Right renal pelvis (tissue), 4 donors: Measurements from ENCODE around the gene LDLRAD1. TPM values are rescaled to one million over a fixed set of nuclear protein-coding genes. Genes with fewer than 3 reads are reported as not detected.
"Not testable (repeated sequence)": the region's sequence is repeated elsewhere in the genome, so short reads cannot be mapped to it uniquely, and the experiment has no call there.

Source experiments
- DNase-seq, 4 donors: peaks; one replicate each; pipeline ENCODE4 v3.0.0-alpha.2; 2013; ENCODE audit warnings: low read depth in 4 of 4, low spot score in 3 of 4, missing footprints in 1 of 4
- polyA plus RNA-seq, 4 donors: library from polyadenylated mRNA; unstranded; fragments of 120-200 nt; gene quantifications; one replicate each; pipeline ENCODE4 v1.2.1, GENCODE V29; 2013; ENCODE audit not compliant: insufficient read length in 4 of 4

LDLRAD1 gene, protein sequence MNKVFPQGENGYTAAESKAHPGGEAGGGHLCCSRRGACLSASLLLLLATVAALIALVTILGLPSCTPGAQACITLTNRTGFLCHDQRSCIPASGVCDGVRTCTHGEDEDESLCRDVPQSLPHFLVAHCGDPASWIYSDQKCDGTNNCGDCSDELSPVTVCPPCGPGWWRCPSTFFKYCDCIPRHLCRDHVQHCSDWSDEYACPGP
- polyA plus RNA-seq: under 1 TPM in 1 of 4 donors, not detected in 3; 0.04 TPM

DNA sequence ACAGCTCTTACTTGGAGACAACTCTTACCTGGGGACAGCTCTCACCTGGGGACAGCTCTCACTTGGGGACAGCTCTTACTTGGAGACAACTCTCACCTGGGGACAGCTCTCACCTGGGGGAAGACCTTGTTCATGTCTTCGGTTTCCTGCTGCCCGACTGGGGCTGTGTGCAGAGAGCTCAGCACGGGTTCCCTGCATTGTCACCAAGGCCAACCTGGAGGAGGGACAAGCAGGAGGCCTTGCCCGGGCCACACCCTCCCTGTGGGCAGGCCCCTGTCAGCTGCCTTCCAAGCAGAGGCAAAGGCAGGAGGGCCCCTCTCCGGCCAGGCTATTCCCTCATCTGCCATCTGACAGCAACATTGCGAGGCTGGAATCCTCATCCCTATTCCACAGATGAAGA lies at the start of gene LDLRAD1:
Gene LDLRAD1 (minus strand): TSS at position 208 of the 400 bp plus-strand sequence. CDS start 74 bp downstream, at position 134.
- no peak for DNase-seq

DNA sequence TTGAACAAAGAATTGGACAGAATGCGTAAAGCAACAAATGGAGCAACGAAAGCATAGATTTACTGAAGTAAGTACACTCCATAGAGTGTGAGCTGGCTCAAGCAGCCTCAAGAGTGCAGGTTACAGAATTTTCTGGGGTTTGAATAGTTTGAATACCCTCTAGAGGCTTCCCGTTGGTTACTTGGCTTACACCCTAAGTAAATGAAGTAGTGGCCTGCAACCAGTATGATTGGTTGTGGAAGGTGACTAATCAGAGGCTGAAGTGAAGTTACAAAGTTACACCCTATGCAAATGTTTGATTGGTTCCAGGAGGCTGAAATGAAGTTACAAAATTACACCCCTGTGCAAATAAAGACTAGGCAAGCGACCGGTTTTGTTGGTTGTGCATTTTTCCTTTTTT lies 46.3 kb upstream of the LDLRAD1 start:
- no peak for DNase-seq

DNA sequence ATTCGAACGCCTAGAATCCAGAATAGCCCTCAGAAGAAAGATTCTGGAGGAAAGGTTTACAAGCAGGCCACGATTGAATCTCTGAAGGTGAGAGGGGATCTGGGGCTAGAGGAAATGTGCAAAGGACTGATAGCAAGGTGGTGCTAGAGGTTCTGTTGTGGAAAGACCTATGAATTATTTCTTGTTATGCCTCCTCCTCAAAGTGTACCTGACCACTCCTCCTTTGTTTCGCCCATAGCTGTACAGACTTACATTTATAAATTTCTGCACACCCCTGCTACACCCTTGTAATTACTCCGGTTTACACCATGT lies 36.4 kb upstream of the LDLRAD1 start:
- DNase-seq: no peak

DNA sequence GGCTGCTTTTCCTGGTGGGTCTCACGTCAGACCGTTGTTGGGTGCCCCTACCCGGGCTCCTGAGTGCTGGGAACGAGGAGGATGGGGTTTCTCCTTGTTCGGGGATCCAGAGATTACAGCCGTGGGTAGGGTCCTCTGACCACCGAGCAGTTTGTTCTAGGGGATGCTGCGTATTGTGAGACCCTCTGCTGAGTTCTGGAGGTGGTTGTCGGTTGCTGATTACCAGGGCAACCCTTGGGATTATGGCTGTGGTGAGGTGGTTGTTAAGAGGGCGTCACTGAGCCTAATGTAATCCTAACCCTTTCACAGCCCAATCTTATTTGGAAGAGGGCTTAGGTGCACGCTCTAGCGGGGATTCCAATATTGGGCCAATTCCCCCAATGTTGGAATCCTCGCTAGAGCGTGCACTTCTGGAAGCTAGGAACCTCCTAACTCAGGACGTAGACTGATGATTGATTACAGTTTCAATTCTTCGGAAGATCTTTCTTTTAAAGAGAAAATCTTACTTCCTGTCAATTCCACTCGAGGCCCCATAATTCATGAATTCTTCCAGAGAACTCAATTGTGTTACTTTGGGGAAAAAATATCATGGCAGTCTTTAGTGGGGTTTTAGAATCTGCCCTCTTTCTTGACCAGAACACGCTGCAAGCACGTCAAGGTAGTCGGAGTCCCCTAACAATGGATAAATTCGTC lies 35.9 kb upstream of the LDLRAD1 start:
- DNase-seq: no peak

DNA sequence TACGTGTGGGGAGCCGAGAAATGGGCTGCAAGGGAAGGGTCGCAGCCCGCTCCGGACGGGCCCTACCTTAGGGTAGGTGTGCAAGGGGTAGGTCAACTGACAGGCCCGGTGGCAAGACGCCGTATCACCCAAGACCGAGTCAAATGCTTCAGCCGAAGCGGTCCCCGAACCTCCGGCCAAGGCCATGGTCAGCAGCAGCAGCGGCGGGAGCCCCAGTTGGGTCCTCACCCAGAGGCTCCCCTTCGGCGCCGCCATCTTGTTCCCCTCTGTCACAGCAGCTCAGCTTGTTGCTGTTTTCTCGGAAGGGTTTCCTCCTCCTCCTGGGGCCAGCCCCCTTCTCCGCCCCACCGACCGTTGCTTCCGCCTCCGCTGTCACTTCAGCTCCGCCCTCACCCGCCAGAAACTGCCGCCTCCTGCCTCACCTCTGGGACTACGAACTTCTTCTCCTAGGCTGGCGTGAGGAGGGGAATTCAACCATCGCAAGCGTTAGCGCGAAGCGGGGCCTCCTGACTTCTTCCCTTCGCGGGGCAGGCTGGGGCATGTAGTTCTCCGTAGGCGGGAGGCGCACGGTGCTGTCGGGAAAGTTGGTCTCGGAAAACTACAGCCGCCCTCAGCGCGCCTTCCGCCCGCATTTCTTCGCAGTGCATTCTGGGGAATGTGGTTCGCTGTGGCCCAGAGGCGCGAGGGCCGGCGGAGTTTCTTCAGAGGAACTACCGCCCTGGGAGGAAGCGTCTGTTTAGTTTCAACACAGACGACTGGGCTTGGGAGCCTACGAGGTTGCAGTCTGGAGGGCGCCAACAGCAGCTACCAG lies 35.2 kb upstream of the LDLRAD1 start, which contains the start of the genes TCEANC2 and TMEM59:
Gene TCEANC2 (plus strand): TSS at position 675 of the 811 bp plus-strand sequence. CDS start 815 bp downstream, outside the sequence.
Gene TMEM59 (minus strand): TSS at position 271 of the 811 bp plus-strand sequence. CDS start 16 bp downstream, at position 255.
- peak; percentile 96 to 99 (median 98) for DNase-seq

DNA sequence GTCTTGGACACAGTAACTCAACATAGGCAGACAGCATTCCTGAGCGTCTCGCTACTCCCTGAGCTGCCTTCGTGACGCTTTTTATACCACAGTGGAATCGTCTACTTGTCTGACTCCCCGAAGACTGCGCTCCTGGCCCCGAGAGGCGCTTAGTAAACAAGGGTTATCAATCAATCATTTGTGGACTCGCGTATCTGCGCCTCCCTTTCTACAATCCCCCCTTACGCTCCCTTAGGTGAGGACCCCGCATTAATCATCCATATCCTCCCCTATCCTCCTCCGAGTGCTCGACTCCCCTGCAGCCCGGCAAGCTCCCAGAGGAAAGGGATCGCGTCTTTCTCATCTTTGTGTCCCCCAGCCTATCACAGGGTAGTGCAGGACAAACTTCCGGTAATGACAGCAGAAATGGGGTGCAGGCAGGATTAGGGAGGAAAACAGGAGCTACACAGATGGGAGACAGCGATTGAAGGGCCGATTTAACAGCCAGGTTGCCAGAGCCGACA lies 34.5 kb upstream of the LDLRAD1 start:
- peak in 3 of 4 donors; percentile 36 to 43 (median 42) for DNase-seq

DNA sequence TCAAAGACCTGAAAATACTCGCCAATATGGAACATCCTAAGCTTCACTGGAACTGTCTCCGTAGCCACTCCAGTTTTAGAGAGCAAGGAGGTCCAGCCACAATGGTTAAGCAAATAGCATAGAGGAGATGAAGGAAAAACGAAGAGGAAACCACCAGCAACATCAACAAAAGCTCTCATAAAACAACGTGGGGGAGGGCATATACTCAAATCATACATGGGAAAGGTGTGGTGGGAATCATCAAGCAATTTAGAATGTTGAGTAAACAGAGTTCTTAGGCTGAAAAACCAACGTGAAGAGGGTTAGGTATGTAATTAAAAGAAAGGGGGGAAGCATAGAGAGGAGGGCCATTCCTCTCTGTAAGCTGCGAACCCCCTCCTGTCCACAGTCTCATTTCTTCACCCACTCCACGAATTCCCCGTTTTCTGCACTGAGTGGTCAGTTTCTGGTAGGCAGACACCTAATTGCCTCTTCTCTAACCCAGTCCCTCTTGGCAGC lies 34.0 kb upstream of the LDLRAD1 start:
- no peak for DNase-seq

DNA sequence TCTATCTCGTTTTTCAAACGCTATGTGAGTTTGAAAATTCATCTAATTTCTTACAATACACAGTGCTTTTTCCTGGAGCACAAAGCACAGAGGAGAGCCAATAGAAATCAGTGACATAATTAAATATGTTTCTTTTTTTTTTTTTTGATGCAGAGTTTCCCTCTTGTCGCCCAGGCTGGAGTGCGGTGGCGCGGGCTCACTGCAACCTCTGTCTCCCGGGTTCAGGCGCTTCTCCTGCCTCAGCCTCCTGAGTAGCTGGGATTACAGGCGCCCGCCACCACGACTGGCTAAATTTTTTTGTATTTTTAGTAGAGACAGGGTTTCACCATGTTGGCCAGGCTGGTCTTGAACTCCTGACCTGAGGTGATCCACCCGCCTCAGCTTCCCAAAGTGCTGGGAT lies 32.4 kb upstream of the LDLRAD1 start:
- DNase-seq: not testable (repeated sequence)

DNA sequence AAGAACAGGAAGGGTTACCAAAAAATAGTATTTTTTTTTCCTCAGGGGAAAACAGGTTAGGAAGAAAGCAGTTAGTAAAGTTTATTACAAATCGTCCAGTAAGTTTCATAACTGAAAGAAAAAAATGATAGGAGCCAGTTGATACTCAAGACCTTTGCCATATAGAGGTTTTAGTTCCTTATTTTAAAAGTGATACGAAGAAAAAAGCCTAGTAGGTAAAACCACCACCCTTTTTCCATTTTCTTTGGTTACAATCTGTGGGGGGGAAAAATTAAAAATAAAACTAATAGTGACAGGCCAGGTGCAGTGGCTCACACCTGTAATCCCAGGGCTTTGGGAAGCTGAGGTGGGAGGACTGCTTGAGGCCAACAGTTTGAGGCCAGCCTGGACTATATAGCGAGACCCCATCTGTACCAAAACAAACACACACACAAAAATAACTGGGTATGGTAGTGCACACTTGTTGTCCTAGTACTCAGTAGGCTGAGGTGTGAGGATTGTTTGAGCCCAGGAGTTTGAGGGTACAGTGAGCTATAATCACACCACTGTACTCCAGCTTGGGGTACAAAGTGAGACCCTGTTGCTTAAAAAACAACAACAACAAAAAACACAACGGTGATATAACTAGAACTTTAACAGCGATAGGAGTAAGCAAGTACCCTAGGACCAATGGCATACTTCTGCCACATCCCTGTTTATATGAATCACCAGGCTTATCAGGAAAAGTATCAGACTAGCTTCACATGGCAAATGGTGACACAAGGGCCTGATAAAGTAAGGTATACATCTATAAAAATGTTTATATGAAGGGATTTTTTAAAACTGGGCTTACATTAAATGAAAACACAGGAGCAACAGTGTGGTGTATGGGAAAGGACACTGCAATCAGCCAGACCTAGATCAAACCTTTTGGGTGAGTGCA lies 29.7 kb upstream of the LDLRAD1 start:
- no peak for DNase-seq

DNA sequence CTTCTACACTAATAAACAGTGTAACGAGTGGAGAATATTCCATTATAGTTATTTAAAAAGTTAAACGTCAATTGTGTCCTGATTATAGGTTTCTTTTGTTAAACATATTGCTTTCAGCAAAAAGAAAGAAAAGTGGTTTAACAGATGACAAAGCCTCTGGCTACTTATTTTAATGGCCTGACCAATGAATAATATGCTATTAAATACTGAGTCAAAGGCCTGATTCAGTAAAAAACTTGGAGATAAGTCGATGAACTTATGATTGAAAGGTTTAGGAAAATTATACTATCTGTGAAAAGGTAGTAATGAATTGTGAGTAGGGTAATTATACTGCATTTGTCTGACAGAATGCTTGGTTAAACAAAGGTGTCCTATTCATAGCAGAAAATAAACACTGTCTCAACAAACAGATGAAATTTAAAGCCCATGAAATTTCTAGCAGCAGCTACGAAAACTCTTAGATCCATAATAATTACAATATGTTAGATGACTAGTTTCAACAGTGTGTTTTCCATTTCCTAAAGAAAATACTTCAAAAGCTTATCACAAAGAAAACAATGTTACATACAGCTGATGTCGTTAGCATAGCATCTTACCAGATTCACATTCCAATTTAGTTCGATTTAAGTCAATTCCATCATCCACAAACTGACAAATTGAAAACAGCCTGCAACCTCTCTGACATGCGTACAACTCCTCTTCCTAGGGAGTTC lies 28.8 kb upstream of the LDLRAD1 start:
- DNase-seq: no peak

DNA sequence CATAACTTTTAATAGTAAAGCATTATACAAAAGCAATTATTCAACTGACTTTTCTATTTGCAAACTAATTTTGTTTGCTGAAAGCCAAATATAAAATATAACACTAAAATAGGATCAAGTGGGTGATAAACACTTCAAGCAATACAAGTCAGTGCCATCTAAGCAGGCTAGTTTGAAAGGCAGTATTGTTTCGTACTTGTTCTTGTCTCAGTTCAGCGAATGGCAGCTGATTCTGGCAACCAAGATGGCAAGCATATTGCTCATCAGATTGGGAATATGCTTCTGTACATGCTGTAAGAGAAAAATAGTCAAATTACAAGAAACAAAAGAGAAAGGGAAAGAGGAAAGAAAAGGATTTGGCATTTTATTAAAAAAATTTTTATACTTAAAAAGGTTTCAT lies 27.5 kb upstream of the LDLRAD1 start:
- DNase-seq: no peak

DNA sequence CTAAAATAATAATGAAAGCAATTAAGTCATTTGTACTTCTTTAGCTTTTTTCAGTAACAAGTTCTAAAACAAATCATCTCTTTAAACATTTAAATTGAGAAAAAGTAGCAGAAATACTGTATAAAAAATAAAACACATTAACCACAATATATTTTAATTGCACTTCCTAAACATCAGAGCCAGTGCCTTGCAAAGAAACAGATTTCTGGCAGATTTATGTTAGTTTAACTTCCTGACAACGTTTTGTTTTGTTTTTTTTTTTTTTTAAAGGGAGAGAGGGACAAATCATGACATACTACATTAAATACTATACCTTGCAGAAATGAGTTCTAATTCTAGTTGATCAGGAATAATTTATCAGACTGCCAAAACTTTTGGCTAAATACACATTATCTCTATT lies 23.8 kb upstream of the LDLRAD1 start:
- no peak for DNase-seq

DNA sequence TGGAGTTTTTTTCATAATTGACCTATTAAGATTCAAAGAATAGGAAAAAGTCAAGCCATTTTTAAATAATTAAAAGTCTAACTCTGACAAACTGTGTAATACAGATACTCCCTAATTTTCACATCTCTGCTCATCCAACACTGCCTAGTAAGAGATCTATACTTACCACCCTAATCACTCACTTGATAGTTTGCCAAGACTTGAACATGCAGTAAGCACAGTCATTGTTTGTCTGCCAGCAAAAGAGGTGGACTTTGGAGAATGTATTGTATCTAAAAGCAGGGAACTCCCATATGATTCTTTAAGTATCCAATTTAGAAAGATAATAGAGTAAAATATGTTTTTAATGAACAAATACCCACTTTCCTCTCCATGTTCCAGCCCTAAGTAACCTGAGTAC lies 19.5 kb upstream of the LDLRAD1 start:
- DNase-seq: no peak

DNA sequence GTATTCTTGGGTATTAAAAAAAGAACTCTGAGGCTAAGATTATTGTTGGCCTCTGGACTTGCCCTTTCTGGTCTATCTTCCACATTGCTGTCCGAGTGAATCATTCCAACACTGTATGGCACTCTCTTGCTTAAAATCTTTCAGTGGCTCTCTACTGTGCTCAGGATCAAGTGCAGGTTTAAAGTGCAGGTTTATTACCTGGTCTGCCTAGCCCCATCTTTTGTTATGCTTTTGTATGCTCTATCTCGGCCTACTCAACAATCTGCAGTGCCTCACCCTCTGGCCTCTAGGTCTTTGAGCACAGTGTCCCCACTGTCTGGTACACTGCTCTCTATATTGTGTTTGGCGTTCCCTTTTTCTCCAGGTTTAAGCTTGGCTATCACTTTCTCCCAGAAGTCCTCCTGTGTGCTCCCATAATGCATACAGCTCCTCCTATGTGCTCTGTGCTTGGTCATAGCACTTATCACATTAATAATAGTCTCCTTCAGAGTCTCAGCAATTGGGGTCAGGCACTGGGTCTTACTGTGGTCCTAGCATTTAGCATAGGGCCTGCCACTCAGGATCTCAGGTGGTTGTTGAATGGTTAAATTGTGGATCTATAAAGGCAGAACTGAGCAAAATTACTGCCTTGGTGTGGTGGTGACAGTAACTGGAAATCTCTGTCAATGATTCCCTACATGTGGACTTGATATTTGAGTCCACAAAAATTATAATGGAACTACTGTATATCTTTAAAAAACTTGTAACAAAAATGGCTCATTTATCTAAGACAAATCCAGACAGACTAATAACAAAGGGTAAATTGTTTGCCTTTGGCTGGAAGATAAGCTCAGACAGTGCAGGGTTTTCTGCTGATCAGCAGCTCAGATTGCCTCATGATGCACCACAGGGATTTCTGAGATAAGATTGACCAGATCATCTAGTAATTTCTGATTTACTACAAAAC lies 10.6 kb upstream of the LDLRAD1 start:
- no peak for DNase-seq

DNA sequence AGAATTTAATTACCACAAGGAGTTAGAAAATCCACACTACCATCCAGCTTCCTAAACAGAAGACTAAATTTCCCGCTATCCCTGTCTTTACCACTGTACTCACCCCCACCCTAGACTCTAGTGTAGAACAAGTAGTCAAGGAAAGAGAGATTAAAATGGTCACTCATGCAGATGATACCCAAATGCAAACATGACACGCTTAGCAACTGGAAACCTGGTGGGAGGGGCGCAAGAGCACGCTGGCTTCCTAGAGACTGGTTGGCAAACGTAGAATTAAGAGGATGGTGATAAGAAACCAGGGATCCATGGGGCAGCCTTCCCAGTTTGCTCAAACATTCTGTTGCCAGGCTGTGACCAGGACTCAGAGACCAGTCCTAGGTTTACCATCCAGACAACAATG lies 9.9 kb upstream of the LDLRAD1 start:
- no peak for DNase-seq

DNA sequence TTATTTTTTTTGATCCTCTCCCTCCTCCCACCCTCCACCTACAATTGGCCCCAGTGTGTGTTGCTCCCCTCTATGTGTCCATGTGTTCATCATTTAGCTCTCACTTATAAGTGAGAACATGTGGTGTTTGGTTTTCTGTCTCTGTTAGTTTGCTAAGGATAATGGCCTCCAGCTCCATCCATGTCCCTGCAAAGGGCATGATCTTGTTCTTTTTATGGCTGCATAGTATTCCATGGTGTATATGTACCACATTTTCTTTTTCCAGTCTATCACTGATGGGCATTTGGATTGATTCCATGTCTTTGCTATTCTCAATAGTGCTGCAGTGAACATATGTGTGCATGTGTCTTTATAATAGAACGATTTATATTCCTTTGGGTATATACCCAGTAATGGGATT lies 6.8 kb upstream of the LDLRAD1 start:
- not testable (repeated sequence) for DNase-seq

DNA sequence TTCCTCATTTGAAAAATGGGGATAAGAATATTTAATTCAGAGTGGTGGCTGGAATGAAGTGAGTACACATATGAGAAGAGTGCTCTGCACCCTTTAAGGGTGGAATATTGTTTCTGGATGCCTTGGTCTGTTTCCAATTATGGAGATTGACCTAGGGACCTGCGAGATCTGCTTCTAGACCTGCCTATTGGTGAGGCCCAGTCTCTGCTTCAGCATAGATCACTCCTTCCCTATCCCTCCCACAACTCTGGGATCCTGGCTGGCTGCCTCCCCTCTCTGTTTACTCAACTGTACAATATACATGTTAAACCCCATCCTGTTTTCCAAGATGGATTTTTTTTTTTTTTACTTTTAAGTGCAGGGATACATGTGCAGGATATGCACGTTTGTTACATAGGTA lies 6.4 kb upstream of the LDLRAD1 start:
- DNase-seq: no peak

DNA sequence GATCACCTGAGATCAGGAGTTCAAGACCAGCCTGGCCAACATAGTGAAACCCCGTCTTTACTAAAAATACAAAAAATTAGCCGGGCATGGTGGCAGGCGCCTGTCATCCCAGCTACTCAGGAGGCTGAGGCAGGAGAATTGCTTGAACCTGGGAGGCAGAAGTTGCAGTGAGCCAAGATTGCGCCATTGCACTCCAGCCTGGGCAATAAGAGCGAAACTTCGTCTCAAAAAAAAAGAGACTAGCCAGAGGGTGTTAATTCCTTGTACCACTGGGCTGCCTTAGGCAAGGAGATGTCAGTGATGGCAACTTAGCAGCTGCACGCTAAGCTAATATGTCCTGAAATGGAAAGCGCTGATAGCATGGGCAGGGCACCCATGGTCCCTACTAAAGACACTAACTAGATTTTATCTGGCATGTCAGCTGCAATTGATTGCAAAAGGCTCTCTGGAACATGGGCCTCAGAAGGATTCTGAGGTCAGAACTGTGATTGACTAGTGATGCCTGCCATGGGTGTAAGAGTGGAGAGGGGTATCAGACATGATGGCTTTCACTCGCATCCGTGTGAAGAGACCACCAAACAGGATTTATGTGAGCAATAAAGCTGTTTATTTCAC lies 1.7 kb upstream of the LDLRAD1 start:
- not testable (repeated sequence) for DNase-seq
